Brain pericyte (primary cell): ENCODE measurements around the gene HAPLN2.
A peak's percentile ranks its signal among the peaks of the same experiment; 100 is the strongest.
"Not testable (repeated sequence)": the region's sequence is repeated elsewhere in the genome, so short reads cannot be mapped to it uniquely, and the experiment has no call there.

ENCODE experiments used
- DNase-seq: peaks from one replicate; pipeline ENCODE4 v3.0.0-alpha.2; 2012; ENCODE audit warnings: low read depth, low spot score

The HAPLN2 gene

DNA sequence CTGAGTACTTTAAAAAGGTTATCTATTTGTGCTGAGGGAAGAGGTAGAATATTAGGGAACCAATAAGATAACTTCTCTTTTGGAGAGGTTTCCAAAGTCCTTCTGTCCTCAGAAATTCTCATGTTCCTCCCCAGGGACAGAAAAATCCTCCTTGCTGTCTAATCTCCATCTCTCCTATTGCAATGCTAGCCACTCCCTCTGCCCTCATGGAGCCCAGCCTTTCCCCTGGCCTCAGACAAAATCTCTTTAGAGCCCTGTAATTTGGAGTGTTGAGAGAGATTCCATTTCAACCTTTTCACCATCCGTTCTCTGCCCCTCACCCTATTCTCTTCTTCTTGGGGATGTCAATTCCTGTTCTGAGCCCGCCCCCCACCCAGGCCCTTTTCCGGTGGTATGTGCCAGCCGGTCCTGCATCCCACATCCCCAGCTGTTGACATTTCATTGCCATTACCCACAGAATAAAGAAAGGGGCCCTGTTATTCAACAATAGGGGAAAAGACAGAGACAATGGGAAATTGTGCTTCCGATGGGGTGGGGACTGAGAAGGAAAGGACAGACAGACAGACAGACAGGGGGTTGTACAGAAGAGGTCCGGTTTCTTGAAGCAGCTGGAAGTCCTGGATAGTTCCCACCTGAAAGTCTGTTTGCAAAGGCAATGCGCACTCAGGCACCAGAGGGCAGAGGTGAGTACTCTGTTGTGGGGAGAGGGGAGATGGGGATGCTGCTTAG is at the start of gene HAPLN2:
Gene HAPLN2, plus strand, starts transcription at position 563 of the 729 bp plus-strand sequence. CDS start 4,076 bp downstream, outside the sequence.
- DNase-seq = no peak

DNA sequence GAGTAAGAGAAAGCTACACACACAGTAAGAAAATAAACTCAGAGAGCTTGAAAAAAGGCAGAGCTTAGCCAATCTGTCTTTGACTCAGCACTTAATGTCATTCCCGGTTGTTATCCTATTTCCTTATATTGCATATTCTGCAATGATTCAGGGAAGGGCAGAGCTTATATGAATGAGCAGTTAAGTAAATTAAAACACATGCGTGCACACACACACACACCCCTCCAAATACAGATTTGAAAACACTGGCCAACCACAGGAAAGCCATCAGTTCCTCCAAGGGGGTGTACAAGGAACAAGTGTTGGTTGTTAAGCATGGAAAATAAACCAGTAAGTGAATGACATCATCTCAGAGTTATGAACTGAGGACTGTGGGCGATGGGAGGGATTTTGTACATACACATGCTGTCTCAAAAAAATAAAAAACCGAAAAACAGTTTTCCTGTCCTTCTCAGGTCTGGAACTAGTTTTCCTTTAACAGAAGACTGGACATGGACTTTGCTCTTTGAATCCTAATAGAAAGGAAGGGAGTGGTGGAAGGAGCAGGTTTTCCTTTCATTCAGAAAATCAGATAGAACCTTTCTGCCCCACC is 47.9 kb upstream of the HAPLN2 start:
- no peak for DNase-seq

DNA sequence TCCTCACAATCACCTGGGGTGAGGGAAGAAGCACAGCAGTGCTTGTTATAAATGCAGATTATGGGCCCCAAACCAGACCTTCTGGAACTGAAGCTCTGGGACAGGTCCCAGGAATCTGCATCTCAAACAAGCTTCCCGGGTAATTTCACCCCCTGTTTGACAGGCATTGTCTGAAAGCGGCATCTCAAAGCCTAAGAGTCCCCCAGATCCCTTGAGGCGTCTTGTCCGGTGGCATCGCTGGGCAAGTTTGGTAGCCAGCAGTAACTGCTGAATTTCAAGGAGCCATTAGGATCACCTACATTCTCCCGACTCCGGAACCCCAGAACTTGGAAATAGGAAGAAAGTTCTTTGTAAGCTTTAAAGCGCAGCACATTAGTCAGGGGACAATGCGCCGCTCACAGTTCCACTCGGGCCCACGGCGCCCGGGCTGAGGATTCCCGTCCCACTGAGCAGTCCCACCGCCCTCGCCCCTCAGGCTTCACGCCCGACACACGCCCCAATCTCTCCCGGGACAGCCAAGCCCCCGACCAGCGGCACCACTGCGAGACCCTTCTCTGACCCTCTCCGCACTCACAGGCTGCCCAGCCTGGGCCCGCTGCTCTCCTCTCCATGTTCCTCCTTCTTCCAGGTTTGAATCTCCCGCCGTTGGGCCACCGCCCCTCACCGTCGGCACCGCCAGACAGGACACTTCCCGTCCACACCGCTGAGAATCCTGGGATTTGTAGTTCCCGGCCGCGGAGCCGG is 47.1 kb upstream of the HAPLN2 start, which contains the start of gene IQGAP3:
Gene IQGAP3, minus strand, starts transcription at position 647 of the 744 bp plus-strand sequence. Its CDS starts 36 bp downstream, at position 611.
- DNase-seq = no peak

DNA sequence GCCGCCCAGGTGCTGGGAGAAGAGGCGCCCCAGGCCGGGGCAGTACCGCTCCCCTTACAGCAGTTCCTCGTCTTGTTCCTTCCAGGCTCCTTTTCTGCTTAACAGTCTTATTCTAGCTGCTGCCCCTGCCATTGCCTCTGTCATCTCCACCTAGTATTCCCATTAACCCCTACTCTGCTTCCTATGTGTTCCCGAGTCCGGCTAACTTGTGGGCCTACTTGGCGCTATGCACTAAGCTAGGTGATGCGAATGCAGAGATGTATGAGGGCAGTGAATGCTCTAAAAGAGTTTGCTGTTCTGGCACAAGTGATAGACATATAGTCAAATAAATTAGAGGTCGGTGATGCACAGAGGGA is 46.6 kb upstream of the HAPLN2 start:
- DNase-seq = no peak

DNA sequence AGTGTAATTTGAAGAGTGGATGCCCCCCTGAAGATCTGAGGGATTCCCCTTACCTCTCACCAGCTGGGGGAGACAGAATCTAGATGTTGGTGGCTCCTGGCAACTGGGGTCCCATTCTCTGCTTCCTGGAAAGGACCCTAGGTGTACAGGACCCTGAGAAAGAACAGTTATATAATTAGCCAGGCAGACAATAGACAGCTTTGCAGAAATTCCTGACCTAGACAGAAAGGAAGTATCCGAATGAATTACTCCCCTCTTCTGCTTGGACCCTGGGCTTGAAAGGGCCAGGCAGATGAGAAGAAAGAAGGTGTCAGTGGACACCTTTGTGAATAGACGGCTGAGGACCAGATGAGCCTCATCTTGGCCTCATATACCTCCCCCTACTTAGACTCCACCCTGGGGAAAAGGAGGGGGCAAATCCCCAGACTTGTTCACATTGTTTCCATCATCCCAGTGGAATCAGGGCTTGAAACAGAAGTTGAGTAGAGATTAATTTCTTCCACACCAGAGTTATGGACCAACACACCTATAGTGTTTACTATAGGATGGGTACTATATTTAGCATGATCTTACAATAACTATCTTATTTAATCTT is 45.1 kb upstream of the HAPLN2 start:
- DNase-seq = no peak

DNA sequence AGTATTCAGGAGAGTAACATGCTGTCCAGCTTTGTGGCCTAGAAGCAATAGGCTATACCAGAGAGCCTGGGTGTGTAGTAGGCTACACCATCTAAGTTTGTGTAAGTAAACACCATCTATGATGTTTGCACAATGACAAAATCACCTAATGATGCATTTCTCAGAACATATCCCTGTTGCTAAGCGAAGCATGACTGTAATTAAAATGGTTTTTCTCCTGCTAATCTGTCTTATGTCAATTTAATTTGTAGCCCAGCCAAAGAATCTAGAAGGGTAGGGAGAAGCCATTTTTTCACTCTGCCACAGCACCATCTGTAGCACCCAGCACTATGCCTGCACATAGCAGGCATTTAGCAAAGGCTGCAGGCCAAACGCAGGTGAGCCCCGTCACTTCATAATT is 41.7 kb upstream of the HAPLN2 start:
- DNase-seq = no peak

DNA sequence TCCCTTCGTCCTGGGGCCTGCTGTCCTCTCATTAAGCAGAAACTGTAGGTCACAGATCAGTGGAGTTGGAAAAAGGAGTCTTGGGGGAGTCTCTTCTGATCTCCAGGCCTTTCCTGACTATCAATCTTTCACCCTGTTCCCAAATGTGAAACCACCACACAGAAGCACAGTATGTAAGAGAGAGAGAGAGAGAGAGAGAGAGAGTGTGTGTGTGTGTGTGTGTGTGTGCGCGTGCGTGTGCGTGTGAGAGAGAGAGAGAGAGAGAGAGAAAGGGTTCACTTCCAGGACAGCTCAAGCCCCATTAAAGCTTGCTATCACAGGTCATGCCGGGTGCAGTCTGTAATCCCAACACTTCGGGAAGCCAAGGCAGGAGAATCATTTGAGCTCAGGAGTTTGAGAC is 41.2 kb upstream of the HAPLN2 start:
- DNase-seq = no peak

DNA sequence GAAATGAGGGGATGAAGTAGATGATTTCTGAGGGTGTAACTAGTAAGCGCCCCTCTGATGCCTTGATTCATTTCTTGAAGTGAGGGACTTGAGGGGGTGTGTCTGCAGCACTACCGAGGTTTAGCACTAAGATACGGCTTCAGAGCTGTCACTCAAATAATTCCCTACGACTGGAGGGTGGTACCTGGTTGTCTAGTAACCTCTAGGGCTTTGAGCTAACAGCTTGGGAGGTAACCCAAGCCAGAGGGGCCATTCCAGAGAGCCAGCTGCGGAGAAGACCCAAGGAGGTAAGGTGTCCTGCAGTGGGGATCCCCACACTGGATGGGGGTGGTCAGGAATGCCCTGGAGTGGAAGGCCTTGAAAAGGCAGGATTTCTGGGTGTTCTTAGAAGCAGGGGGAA is 39.7 kb upstream of the HAPLN2 start, which contains the start of gene TTC24:
Gene TTC24, plus strand, starts transcription at position 252 of the 400 bp plus-strand sequence. CDS start 1,642 bp downstream, outside the sequence.
- DNase-seq = no peak

DNA sequence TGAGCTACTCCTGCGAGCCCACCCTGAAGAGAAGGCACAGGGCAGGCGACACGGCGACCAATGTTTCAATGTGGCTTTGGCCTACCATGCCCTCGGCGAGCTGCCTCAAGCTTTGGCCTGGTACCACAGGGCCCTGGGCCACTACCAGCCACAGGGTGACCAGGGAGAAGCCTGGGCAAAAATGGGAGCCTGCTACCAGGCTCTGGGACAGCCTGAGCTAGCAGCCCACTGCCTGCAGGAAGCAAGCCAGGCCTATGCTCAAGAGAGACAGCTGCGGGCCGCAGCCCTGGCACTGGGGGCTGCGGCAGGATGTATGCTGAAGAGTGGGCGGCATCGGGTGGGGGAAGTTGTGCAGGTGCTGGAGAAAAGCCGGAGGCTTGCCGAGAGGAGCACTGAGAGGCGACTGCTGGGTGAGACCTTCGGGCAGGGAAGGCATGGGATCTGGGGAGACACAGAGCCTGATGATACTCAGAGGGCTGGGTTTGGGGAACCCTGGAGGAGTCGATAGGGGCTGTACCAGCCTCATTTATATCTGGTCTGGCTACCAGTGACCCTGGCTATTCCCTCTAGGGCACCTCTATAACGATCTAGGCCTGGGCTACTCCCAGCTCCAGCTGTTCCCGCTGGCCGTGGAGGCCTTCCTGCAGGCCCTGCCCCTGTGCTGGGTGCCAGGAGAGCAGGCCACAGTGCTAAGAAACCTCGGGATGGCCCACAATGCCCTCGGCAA is 37.4 kb upstream of the HAPLN2 start:
- DNase-seq = no peak

DNA sequence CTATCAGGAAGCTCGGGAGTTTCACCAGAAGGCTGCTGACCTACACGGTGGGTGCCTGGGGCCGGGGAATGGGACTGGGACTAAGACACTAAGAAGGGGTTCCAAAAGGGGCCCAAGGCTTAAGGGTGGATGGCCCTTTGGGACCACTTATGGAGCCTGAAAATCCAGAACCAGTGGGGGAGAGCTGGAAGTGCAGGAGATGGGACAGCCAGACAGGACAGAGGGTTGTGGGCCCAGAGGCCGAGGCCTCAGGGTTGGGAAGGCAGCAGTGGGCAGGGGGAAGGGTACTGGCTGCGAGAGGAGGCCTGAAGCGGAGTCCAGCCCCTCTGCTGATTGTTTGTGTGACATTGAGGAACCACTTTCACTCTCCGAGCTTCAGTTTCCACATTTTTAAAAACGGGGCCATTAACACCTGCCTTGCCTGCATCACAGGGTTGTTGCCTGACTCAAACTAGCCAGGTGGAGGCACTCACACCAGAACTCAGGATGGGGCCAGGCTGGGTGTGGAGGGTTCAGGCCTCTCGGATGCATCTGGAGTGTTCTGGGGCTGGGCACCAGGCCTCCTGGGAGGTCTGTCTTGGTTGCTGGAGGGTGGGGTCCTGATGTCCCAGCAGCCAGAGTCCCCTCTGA is 36.7 kb upstream of the HAPLN2 start:
- DNase-seq = no peak

DNA sequence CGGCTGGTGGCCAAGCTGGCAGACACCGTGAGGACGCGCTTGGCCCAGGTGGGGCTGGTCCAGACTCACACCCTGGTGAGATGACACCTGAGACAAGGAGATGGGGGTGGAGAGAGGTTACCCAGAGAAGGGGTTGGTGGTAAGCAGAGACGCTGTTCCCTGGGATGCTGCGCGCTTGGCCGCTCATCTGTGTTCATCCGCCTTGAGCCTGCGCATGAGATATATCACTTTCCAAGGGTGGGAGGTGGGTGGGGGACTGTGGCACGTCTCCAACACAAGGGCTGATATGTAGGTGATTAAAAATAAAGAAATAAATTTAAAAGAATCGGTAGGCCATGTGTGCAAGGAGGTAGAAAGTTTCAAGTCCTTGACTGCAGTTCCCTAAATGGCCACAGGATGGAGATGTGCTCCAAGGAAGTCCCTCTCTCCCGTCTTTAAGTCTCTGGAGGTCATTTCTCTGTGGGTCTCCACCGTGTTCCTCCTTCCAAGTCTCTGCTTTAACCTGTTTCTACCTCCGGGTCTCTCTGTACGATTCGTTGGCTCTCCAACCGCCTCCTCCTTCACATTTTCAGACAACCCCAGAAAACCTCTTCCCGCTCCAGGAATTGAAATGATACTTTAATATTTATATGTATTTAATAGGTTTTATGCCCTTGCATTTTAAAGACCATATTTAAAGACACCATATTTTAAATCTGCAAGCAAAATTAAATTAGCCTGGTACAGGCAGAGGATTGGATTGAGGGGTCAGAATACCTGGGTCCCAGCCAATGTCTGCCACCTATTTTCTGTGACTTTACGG is 35.2 kb upstream of the HAPLN2 start:
- DNase-seq = peak; percentile 27

DNA sequence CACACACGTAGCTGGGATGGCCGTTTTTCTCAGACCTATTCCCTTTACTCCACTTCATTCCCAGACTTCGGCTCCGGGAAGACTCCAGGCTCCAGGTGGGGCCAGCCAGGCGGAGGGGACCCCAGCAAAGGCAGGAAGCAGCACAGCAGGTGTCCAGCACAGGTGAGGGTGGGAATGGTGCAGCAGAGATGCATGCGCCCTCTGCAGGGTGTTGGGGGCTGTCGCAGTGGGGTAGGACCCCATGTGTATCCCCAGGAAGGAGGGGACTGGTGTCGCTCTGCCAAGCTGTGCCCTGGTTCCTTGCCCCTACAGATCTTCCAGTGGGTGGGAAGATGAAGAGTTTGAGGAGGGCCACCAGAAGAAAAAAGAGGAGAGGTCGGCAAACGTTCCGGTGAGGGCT is 34.4 kb upstream of the HAPLN2 start:
- no peak for DNase-seq

DNA sequence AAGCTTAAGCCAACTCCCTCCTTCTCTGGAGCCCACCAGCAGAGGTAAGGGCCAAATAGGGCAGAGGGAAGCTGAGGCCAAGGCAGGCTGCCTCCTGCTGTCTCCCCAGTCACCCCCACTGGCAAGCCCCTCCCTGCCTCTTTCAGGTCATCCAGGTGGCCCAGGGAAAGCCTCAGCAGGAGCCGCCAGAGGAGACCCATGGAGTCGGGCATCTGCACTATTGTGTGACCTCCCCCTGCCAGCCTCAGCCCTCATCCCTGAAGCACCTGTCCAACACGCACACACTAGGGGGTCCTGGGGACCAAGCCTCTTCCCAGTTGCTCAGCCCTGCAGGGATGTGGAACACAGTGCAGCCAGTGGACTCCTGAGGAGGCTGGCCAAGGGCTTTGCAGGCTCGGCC is 32.9 kb upstream of the HAPLN2 start:
- DNase-seq = no peak

DNA sequence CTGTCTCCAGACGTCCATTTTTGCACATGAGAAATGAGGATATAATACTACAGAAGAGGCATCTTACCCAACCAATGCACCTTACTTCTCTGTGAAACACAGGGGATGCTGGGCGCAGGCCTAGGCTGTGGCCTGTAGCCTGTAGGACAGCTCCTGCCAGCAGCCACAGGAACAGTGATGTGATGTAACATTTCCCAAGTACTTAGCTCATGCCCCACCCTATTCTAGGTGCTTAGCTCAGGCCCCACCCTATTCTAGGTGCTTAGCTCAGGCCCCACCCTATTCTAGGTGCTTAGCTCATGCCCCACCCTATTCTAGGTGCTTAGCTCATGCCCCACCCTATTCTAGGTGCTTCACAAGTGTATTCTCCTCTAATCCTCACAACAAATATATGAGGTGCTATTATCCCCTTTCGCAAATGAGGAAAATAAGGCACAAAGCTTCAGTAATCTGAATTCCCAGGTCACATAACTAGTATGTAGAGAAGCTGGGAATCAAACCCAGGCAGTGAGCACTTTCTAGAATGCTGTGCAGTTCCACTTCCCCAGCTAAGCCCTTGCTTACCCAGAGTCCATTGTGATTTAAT is 32.2 kb upstream of the HAPLN2 start:
- DNase-seq = no peak

DNA sequence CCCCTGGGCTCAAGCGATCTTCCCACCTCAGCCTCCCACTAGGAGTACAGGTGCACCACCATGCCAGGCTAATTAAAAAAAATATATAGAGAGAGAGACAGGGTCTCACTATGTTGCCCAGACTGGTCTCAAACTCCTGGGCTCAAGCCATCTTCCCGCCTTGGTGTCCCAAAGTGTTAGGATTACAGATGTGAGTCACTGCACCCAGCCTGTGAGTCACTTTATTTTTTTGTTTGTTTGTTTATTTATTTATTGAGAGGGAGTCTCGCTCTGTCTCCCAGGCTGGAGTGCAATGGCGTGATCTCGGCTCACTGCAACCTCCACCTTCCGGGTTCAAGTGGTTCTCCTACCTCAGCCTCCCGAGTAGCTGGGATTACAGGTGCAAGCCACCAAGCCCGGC is 31.3 kb upstream of the HAPLN2 start:
- DNase-seq = not testable (repeated sequence)

DNA sequence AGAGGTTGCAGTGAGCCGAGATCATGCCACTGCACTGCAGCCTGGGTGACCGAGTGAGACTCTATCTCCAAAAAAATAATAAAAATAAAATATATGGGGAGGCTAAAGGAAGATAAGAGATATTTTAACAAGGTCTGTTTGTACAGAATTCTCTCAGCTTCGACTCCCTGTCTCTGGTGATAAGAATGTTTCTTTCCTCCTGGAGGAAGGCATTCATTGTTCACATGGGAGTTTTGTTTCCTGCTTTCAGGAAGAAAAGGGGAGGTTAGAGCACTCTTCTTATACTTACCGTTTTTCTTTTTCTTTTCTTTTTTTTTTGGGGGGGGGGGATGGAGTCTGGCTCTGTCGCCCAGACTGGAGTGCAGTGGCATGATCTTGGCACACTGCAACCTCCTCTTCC is 29.7 kb upstream of the HAPLN2 start:
- DNase-seq = no peak

DNA sequence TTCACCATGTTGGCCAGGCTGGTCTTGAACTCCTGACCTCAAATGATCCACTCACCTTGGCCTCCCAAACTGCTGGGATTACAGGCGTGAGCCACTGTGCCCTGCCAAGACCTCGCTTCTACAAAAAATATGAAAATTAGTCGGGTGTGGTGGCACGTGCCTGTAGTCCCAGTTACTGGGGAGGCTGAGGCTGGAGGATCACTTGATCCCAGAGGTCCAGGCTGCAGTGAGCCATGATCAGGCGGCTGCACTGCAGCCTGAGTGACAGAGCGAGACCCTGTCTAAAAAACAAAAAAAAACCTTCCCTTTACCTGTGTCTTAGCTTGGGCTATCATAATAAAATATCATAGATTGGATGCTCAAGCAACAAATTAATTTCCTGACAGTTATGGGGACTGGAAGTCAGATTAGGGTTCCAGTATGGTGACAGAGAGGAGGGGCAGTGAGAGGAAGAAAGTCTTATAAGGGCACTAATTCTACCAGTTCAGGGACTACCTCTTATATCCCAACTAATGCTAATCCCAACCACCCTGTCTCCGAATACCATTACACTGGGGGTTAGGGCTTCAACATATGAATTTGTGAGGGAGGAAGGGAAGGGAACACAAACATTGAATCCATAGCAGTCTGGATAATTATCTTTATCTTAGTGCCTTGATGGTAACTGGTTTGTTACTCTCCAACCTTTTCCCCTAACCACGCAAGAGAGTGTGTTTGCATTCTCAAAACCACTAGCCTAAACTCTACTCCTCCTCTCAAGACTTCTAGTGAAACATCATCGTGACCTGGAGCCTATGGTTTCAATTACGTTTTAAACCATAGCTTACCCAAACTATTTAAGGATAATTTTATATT is 28.7 kb upstream of the HAPLN2 start:
- no peak for DNase-seq

DNA sequence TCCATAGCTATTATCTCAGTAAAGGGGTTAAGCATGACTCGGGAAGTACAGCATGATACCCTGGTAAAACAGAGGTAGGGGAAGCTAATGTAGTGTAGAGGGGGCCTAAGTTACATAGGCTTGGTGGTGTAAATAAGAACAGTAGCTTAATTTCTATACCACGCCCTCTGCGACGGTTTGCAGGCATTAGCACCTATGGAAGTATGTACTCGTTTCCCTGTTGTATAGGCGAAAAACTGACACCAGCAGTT is 28.1 kb upstream of the HAPLN2 start:
- DNase-seq = no peak

DNA sequence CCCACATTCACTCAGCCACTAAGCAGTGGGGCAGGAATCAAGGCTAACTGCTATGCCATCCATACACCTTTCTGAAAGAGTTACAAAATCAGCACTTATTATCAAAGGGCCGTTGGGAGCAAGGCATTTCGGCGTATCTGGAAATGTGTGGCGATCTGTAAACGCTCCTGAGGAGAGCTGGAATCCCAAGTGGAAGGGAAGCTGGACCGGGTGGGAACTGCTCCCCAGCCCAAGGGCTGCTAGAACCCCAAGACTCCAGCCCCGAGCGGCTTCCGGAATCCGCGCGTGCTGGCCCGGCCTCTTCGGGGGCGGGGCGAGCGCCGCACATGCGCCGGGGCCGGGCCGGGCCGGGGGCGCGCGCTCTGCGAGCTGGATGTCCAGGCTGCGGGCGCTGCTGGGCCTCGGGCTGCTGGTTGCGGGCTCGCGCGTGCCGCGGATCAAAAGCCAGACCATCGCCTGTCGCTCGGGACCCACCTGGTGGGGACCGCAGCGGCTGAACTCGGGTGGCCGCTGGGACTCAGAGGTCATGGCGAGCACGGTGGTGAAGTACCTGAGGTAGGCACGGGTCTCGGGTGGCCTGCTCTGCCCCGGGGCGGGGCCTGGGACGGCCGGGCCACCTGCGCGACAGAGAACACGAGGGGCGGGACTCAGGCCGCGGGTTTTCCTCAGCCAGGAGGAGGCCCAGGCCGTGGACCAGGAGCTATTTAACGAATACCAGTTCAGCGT is 27.6 kb upstream of the HAPLN2 start, which contains the start of gene NAXE:
Gene NAXE, plus strand, starts transcription at position 345 of the 726 bp plus-strand sequence. Its CDS starts 29 bp downstream, at position 374.
- no peak for DNase-seq
